ENCODE measurements around the gene LRRC14B.
"Not testable (repeated sequence)": the region's sequence is repeated elsewhere in the genome, so short reads cannot be mapped to it uniquely, and the experiment has no call there.

LRRC14B gene

GRCh38 chr5:231661-232060, 40.4 kb downstream of the LRRC14B start:
- H3K4me3 ChIP-seq (replicated peaks; ENCODE audit: low read depth, low read length): no peak overlapping the region
- DNase-seq (ENCODE audit: low read depth): no peak
- TF ChIP-seq, protein P1, sequence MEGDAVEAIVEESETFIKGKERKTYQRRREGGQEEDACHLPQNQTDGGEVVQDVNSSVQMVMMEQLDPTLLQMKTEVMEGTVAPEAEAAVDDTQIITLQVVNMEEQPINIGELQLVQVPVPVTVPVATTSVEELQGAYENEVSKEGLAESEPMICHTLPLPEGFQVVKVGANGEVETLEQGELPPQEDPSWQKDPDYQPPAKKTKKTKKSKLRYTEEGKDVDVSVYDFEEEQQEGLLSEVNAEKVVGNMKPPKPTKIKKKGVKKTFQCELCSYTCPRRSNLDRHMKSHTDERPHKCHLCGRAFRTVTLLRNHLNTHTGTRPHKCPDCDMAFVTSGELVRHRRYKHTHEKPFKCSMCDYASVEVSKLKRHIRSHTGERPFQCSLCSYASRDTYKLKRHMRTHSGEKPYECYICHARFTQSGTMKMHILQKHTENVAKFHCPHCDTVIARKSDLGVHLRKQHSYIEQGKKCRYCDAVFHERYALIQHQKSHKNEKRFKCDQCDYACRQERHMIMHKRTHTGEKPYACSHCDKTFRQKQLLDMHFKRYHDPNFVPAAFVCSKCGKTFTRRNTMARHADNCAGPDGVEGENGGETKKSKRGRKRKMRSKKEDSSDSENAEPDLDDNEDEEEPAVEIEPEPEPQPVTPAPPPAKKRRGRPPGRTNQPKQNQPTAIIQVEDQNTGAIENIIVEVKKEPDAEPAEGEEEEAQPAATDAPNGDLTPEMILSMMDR (IDR thresholded peaks at IDR 0.05; ENCODE audit: low read length, missing control alignments): no peak

DNA sequence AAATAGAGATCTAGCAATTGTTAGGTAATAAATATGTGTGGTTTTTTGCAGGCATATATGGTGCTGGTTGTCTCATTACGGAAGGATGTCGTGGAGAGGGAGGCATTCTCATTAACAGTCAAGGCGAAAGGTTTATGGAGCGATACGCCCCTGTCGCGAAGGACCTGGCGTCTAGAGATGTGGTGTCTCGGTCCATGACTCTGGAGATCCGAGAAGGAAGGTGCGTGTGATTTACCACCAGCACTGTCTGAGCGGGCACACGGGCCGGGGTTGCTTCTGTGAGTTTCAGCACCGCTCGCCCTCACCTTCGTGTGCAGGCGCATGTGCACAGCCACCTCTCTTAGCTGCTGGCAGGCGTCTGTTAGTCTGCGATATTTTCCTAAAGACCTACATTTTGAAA, 42.1 kb downstream of the LRRC14B start:
- not testable (repeated sequence) for H3K4me3 ChIP-seq (replicated peaks; ENCODE audit: low read depth, low read length); DNase-seq (ENCODE audit: low read depth)

DNA sequence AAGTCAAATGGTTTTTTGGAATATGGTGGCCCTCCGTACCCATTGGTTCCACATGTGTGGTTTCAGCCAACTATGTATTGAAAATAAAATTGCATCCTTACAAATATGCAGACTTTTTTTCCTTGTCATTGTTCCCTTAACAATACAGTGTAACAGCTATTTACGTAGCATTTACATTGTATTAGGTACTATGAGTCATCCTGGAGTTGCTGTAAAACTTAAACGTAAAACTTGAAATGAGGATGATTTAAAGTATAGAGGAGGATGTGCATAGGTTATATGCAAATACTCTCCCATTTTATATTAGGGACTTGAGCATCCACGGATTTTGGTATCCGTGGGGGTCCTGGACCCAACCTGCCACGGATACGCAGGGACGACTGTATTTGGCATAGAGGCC, 43.2 kb downstream of the LRRC14B start:
- no peak for DNase-seq (ENCODE audit: low read depth)
- TF ChIP-seq, protein P1 (IDR thresholded peaks at IDR 0.05; ENCODE audit: low read length, missing control alignments): no peak
- no peak overlapping the region for H3K4me3 ChIP-seq (replicated peaks; ENCODE audit: low read depth, low read length)

- H3K4me3 ChIP-seq (replicated peaks; ENCODE audit: low read depth, low read length); DNase-seq (ENCODE audit: low read depth): not testable (repeated sequence)
Observed at GRCh38 chr5:235527-235926, 44.2 kb downstream of the LRRC14B start.

DNA sequence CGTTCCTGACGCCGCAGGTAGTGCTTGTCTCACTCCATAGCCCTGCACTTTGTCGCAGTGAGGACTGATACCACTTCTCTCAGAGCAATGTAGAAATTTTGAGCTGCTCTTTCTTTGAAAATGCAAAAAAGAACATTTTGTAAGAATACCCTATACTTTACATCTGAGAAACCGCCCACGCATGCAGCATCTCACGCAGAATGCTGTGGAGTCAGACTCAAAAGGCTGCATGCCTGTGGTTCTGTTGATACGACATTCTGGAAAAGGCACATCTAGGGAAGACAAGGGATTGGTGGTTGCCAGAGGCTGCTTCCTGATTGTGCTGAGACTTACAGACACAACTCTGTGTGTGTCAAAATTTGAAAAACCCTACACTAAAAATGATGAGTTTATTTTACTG, 46.6 kb downstream of the LRRC14B start:
- DNase-seq (ENCODE audit: low read depth); H3K4me3 ChIP-seq (replicated peaks; ENCODE audit: low read depth, low read length): not testable (repeated sequence)

GRCh38 chr5:240550-240949, 49.3 kb downstream of the LRRC14B start:
- DNase-seq (ENCODE audit: low read depth); H3K4me3 ChIP-seq (replicated peaks; ENCODE audit: low read depth, low read length): not testable (repeated sequence)

DNA sequence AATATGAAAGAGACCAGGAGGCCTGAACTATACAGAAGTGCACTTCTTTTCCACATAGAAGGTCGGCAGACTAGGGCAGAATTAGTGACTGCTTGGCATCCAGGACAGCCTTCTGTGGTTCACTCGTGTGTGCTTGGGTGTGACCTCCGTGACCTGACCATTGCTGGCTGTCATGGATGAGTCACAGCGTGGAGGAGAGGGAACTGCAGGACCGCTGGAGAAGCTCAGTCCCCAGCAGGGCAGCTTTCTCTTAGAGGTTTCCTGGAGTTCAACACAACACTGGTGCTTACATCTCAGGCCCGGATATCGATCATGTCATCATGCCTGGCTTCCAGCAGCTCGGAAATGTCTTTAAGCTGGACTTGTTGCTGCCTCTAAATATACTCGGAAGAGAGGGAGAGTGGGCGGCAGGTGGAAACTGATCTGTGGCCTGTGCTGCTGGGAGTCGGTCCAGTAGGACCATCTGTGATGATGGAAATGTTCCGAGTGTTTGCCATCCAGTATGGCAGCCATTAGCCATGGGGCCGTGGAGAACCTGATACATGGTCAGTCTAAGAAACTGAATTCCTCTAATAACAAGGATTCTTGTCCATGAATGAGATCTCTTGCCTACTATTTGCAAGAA, 49.9 kb downstream of the LRRC14B start:
- not testable (repeated sequence) for DNase-seq (ENCODE audit: low read depth); H3K4me3 ChIP-seq (replicated peaks; ENCODE audit: low read depth, low read length)

GRCh38 chr5:243683-244367, 52.5 kb downstream of the LRRC14B start:
- not testable (repeated sequence) for DNase-seq (ENCODE audit: low read depth); H3K4me3 ChIP-seq (replicated peaks; ENCODE audit: low read depth, low read length)

GRCh38 chr5:245717-246116, 54.4 kb downstream of the LRRC14B start:
- not testable (repeated sequence) for DNase-seq (ENCODE audit: low read depth); H3K4me3 ChIP-seq (replicated peaks; ENCODE audit: low read depth, low read length)
